K562 (cell line): ENCODE measurements around the gene NR6A1.

Experiments
- ARNT ChIP-seq, 2 experiments: fragments of 450-650 bp; IDR thresholded peaks; 2 replicates each; pipeline ENCODE4 v1.6.1; 2016; ENCODE audit warnings: mild to moderate bottlenecking in 1 of 2
- BDP1 ChIP-seq: IDR thresholded peaks from 3 replicates; pipeline ENCODE4 v1.6.1; 2011; ENCODE audit not compliant: insufficient read length, insufficient read depth
- CBFB ChIP-seq: sonication (generic); formaldehyde crosslinking; IDR thresholded peaks from 2 replicates; pipeline ENCODE4 v1.4.0; 2020; ENCODE audit warnings: mild to moderate bottlenecking, missing genetic modification reagents
- CHD2 ChIP-seq: IDR thresholded peaks from 2 replicates; pipeline ENCODE4 v1.6.1; 2011; ENCODE audit warnings: low read depth, low read length
- HINFP ChIP-seq: fragments of 450-650 bp; conservative IDR thresholded peaks from 2 replicates; pipeline ENCODE4 v1.6.1; 2016; ENCODE audit warnings: missing genetic modification characterization, low read depth, mild to moderate bottlenecking, control low read depth, missing compliant biosample characterization
- KLF10 ChIP-seq: fragments of 250-450 bp; sonication (Bioruptor Pico); IDR thresholded peaks from 2 replicates; pipeline ENCODE4 v1.6.1; 2021; ENCODE audit warnings: matching md5 sums
- PATZ1 ChIP-seq: fragments of 250-450 bp; sonication (Bioruptor Pico); IDR thresholded peaks from 2 replicates; pipeline ENCODE4 v1.5.0; 2020; ENCODE audit warnings: mild to moderate bottlenecking, borderline replicate concordance
- POLR2AphosphoS2 ChIP-seq: IDR thresholded peaks from 2 replicates; pipeline ENCODE4 v1.6.1; 2012; ENCODE audit warnings: low read length, improper control_type of control experiment
- POLR2AphosphoS5 ChIP-seq: IDR thresholded peaks from 2 replicates; pipeline ENCODE4 v1.6.1; 2011; ENCODE audit warnings: mild to moderate bottlenecking, low read depth, low read length, moderate library complexity; ENCODE audit not compliant: control insufficient read depth, insufficient read depth
- RBM22 ChIP-seq: fragments of 200-400 bp; formaldehyde crosslinking; IDR thresholded peaks from 2 replicates; pipeline ENCODE4 v1.6.1; 2018; ENCODE audit warnings: low read length, low read depth; ENCODE audit not compliant: poor library complexity, severe bottlenecking
- RERE ChIP-seq: sonication (generic); formaldehyde crosslinking; IDR thresholded peaks from 2 replicates; pipeline ENCODE4 v1.8.0; 2023; ENCODE audit warnings: missing genetic modification reagents, mild to moderate bottlenecking, borderline replicate concordance
- REST ChIP-seq, 2 experiments: fragments of 450-650 bp; formaldehyde crosslinking in 1 of 2; IDR thresholded peaks; 2 replicates each; pipeline versions ENCODE4 v1.4.0 to v1.6.1; 2014 to 2020; ENCODE audit warnings: mild to moderate bottlenecking in 2 of 2, borderline replicate concordance in 1 of 2, low read depth in 1 of 2
- SRF ChIP-seq, 2 experiments: fragments of 250-450, 450-650 bp in 1 of 2; sonication (Bioruptor Pico) in 1 of 2; sonication (generic) in 1 of 2; formaldehyde crosslinking; IDR thresholded peaks; 2 replicates each; pipeline versions ENCODE4 v1.5.0 to v1.5.1; 2020 to 2022; ENCODE audit warnings: mild to moderate bottlenecking in 1 of 2, missing genetic modification reagents in 1 of 2
- ZNF274 ChIP-seq: IDR thresholded peaks from 2 replicates; pipeline ENCODE4 v1.6.1; 2011; ENCODE audit warnings: low read depth, mild to moderate bottlenecking, low read length, moderate library complexity, borderline replicate concordance

- TF ChIP-seq KLF10 (CRISPR knock-in tag) (no peak), CBFB (CRISPR knock-in tag) (no peak), SRF (CRISPR knock-in tag; IDR thresholded peaks at IDR 0.05) (no peak), POLR2AphosphoS5 (no peak), ARNT (IDR thresholded peaks at IDR 0.05) (no peak), RERE (CRISPR knock-in tag) (no peak), REST (IDR thresholded peaks at IDR 0.05; ENCODE audit: borderline replicate concordance) (no peak), REST (CRISPR knock-in tag; IDR thresholded peaks at IDR 0.05; ENCODE audit: low read depth) (no peak), CHD2 (no peak), POLR2AphosphoS2 (no peak), HINFP (tag) (no peak), ZNF274 (no peak), BDP1 (no peak), PATZ1 (no peak), RBM22 (no peak)
Observed at GRCh38 chr9:124470306-124470705, 300.8 kb downstream of the NR6A1 start.
